Stimulated activated naive B cell treated with anti-CD40 and anti-IgM and Interleukin-4, amounts not matched to agents 10 μg/mL and 1 μg/mL and 100 μg/mL, for 72 hours (primary cell): ENCODE data around the gene LORICRIN.
A peak's percentile ranks its signal among the peaks of the same experiment; 100 is the strongest.

ENCODE experiments used
- ATAC-seq, 2 donors: fragments of 150-1000 bp; cut with Tn5 transposase; replicated peaks; 2 replicates each; pipeline ENCODE4 v1.10.0; 2021; ENCODE audit warnings: moderate library complexity in 1 of 2
- DNase-seq: peaks from one replicate; pipeline ENCODE4 v3.0.0; 2021
- H3K27ac Mint-ChIP-seq: one replicate; pipeline ENCODE4 v1.8.0; 2022; ENCODE audit warnings: mild to moderate bottlenecking, mixed read lengths
- H3K27me3 Mint-ChIP-seq, 2 donors: one replicate each; pipeline ENCODE4 v1.8.0; 2022; ENCODE audit warnings: mixed read lengths in 2 of 2
- H3K36me3 Mint-ChIP-seq, 2 donors: one replicate each; pipeline ENCODE4 v1.8.0; 2022; ENCODE audit warnings: mixed read lengths in 2 of 2, mild to moderate bottlenecking in 1 of 2
- H3K4me1 Mint-ChIP-seq, 2 donors: one replicate each; pipeline ENCODE4 v1.8.0; 2022; ENCODE audit warnings: mixed read lengths in 2 of 2, mild to moderate bottlenecking in 1 of 2
- H3K4me3 Mint-ChIP-seq, 2 donors: one replicate each; pipeline ENCODE4 v1.8.0; 2022; ENCODE audit warnings: mild to moderate bottlenecking in 2 of 2, mixed read lengths in 2 of 2, moderate library complexity in 1 of 2
- H3K9me3 Mint-ChIP-seq, 2 donors: one replicate each; pipeline ENCODE4 v1.8.0; 2022; ENCODE audit warnings: mixed read lengths in 2 of 2, mild to moderate bottlenecking in 1 of 2

LORICRIN gene

DNA sequence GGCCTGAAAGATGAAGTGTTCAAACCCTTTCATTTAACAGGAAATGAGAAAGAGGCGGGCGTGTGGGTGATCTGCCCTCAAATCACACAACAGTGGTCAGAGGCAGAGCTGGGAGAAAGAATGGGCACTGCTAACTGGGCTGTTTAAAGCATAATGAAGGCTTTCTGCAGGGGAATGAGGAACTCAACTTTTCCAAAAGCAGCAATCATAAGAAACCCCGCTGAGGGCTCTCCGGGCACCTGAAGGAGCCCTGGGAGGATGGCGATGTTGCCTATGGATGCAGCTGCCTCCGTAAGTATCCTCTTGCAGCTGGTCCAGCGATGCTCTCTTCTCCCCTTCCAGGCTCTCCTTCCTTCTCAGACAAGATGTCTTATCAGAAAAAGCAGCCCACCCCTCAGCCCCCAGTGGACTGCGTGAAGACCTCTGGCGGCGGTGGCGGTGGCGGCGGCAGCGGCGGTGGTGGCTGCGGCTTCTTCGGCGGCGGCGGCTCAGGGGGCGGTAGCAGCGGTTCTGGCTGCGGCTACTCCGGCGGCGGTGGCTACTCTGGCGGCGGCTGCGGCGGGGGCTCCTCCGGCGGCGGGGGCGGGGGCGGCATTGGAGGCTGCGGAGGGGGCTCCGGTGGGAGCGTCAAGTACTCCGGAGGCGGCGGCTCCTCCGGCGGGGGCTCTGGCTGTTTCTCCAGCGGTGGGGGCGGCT lies 1.2 kb downstream of the LORICRIN start:
- peaks cover 0 to 17% of the 10 kb centered on the region in 2 donors for H3K27me3 Mint-ChIP-seq
- H3K27ac Mint-ChIP-seq, result peak overlapping the region; percentile 60

DNA sequence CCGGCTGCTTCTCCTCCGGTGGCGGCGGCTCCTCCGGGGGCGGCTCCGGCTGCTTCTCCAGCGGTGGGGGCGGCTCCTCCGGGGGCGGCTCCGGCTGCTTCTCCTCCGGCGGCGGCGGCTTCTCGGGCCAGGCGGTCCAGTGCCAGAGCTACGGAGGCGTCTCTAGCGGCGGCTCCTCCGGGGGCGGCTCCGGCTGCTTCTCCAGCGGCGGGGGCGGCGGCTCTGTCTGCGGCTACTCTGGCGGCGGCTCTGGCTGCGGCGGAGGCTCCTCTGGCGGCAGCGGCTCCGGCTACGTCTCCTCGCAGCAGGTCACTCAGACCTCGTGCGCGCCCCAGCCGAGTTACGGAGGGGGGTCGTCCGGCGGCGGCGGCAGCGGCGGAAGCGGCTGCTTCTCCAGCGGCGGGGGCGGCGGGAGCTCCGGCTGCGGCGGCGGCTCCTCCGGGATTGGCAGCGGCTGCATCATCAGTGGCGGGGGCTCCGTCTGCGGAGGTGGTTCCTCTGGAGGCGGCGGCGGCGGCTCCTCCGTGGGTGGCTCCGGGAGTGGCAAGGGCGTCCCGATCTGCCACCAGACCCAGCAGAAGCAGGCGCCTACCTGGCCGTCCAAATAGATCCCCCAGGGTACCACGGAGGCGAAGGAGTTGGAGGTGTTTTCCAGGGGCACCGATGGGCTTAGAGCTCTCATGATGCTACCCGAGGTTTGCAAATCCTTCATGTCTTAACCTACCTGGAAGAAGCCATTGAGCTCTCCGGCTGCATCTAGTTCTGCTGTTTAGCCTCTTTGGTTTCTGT lies 2.0 kb downstream of the LORICRIN start:
- Mint-ChIP-seq H3K9me3 (peaks cover 0 to 2% of the 10 kb centered on the region in 2 donors), H3K27me3 (peaks cover 5 to 23% of the 10 kb centered on the region in 2 donors), H3K36me3 (no peaks in the 10 kb centered on the region), H3K27ac (peak overlapping the region; percentile 97), H3K4me1 (peaks cover 33 to 50% of the 10 kb centered on the region in 2 donors), H3K4me3 (peak overlapping the region; percentile 87 to 89)
- DNase-seq (peak; percentile 14), ATAC-seq (peak; percentile 16 to 24)

More for the DNA sequence above, 1.2 kb downstream of the LORICRIN start:
- DNase-seq, result peak; percentile 39
- Mint-ChIP-seq H3K9me3 (no peaks in the 10 kb centered on the region), H3K4me3 (peak overlapping the region; percentile 72 to 89), H3K4me1 (peaks cover 33 to 50% of the 10 kb centered on the region in 2 donors), H3K36me3 (no peaks in the 10 kb centered on the region)
- peak; percentile 57 to 70 for ATAC-seq

DNA sequence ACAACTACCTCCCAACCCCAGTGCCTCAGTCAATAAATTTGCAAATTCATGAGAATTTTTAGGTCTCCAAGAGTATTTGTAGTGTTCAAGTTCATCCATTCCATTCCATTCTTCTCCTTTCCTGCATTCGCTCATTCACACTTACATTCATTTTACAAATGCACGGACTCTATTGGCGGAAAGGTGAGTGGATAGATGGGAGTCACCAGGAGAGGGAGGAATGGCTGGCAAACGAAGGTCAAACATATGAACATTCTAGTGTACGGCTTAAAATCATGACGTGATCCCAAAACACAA lies 2.5 kb downstream of the LORICRIN start:
- H3K9me3 Mint-ChIP-seq, result peaks cover 0 to 2% of the 10 kb centered on the region in 2 donors
- no peak for ATAC-seq
- H3K27ac Mint-ChIP-seq, result peak overlapping the region; percentile 97
- no peak for DNase-seq
- H3K27me3 Mint-ChIP-seq, result peaks cover 5 to 27% of the 10 kb centered on the region in 2 donors
- no peaks in the 10 kb centered on the region for H3K36me3 Mint-ChIP-seq
- H3K4me3 Mint-ChIP-seq, result peak overlapping the region; percentile 87 to 89
- H3K4me1 Mint-ChIP-seq, result peaks cover 33 to 50% of the 10 kb centered on the region in 2 donors

DNA sequence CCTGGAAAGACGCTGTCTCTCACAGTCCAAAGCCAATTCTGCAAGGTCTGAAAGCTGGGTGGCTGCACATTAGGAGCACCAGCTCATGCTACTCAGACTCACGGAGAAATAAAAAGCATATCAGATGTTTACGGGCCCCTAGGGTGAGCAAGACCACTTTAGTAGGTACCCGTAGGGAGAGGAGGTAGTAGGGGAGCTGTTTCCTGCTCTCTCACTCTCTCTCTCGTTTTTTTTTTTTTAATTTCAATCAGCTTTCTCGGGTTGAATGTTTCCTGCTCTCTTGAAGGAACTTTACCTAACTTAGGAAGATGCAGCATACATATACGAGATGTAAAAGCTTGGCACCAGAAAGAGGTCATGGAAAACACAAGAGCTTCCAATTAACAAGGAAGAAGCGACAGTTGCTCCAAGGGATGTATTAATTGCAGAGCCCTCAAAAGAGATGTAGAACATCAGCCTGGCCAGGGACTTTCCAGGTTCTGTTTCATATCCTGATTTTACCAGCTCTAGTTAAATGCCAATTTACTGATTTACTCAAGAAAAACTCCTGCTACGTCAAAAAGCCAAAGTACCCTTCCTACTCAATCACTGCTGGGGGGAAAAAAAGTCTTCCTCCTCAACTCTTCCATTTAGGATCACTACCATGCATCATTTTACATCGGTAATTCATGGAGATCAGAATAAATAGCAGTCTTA lies 3.1 kb downstream of the LORICRIN start:
- peaks cover 33 to 50% of the 10 kb centered on the region in 2 donors for H3K4me1 Mint-ChIP-seq
- H3K4me3 Mint-ChIP-seq, result peak overlapping the region; percentile 87 to 89
- DNase-seq, result peak; percentile 61
- H3K9me3 Mint-ChIP-seq, result peaks cover 0 to 2% of the 10 kb centered on the region in 2 donors
- H3K27ac Mint-ChIP-seq, result peak overlapping the region; percentile 97
- H3K36me3 Mint-ChIP-seq, result no peaks in the 10 kb centered on the region
- peak; percentile 73 to 77 for ATAC-seq
- H3K27me3 Mint-ChIP-seq, result peaks cover 5 to 33% of the 10 kb centered on the region in 2 donors

DNA sequence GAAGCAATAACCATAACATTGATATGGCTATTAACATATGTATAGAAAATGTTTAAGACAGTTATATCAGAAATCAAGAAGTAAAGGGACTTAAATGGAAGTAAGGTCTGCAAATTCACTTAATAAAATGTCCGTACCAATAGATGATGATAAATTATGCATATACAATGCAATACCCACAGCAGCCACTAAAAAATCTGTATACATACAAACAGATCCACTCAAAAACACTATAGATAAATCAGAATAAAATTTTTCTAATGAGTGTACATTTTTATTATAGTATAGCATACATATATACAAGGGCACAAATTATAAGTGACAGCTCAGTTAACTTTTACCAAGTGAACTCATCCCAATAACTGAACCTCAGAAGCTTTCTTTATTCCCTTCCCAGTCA lies 6.0 kb downstream of the LORICRIN start:
- Mint-ChIP-seq H3K27me3 (peaks cover 8 to 43% of the 10 kb centered on the region in 2 donors), H3K4me3 (no peak overlapping the region), H3K27ac (no peak overlapping the region), H3K9me3 (peaks cover 0 to 2% of the 10 kb centered on the region in 2 donors), H3K4me1 (peaks cover 19 to 35% of the 10 kb centered on the region in 2 donors), H3K36me3 (no peaks in the 10 kb centered on the region)
- ATAC-seq (no peak), DNase-seq (no peak)

DNA sequence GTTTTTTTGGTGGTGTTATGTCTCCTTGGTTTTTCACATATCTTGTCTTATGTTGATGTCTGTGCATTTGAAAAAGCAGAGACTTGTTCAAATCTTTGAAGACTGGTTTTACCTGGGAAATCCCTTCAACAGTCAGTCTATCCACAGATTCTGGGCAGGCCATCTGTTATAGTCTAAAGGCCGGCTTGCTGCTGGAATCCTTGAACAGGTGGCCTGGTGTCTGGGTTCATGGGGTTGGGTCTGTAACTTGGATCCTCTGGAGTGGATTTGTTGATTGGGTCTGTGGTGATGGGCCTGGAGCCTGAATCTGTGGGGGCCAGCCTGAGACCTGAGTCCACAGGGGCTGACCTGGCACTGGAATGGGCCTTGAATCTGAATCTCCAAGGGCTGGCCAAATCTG lies 12.2 kb downstream of the LORICRIN start:
- no peak overlapping the region for H3K4me3 Mint-ChIP-seq

DNA sequence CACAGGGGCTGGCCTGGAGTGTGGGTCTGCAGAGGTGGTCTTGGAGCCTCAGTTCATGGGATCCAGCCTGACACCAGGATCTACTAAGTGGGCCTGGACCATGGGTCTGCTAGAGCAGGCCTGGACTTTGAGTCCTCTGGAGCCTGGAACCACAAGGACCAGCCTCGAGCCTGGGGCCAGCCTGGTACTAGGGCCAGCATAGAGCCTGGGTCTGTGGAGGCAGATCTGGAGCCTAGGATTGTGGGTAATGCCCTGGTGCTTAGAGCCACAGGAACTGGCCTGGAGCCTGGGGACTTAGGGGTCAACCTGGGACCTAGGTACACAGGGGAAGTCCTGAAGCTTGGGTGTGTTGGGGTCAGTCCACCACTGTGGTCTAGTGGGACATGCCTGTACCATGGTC lies 12.7 kb downstream of the LORICRIN start:
- Mint-ChIP-seq H3K27ac (no peak overlapping the region), H3K27me3 (peaks cover 22 to 42% of the 10 kb centered on the region in 2 donors)
- no peak for ATAC-seq

More for the DNA sequence above, 12.2 kb downstream of the LORICRIN start:
- Mint-ChIP-seq H3K27me3 (peaks cover 19 to 42% of the 10 kb centered on the region in 2 donors), H3K9me3 (no peaks in the 10 kb centered on the region), H3K4me1 (peaks cover 2 to 6% of the 10 kb centered on the region in 2 donors), H3K27ac (no peak overlapping the region), H3K36me3 (no peaks in the 10 kb centered on the region)
- DNase-seq (no peak), ATAC-seq (no peak)

DNA sequence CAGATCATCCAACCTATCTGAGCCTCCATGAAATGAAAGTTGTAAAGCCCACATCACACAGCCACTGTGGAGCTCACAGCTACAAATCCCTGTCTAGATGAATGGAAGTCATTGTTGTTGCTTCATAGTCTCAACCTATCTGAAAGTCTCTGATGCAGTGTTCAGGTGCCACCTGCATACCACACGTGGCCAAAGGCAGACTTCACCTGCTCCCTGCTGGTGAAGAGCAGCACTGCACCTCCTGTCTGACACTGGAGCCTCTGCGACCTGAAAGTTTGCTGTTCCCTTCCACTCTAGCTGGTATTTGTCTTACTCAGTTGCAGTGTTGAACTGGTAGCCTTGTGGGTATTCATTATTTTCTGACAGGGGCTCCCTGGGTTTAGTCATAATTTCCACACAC lies 18.4 kb downstream of the LORICRIN start:
- no peak overlapping the region for H3K27ac Mint-ChIP-seq
- H3K27me3 Mint-ChIP-seq, result peaks cover 26 to 28% of the 10 kb centered on the region in 2 donors
- no peaks in the 10 kb centered on the region for H3K9me3 Mint-ChIP-seq
- ATAC-seq, result peak; percentile 97 to 99
- H3K4me1 Mint-ChIP-seq, result peaks cover 5 to 11% of the 10 kb centered on the region in 2 donors
- H3K36me3 Mint-ChIP-seq, result no peaks in the 10 kb centered on the region
- DNase-seq, result peak; percentile 56
- H3K4me3 Mint-ChIP-seq, result no peak overlapping the region

More for the DNA sequence above, 12.7 kb downstream of the LORICRIN start:
- no peak for DNase-seq
- peaks cover 2 to 6% of the 10 kb centered on the region in 2 donors for H3K4me1 Mint-ChIP-seq
- H3K4me3 Mint-ChIP-seq, result no peak overlapping the region
- H3K36me3 Mint-ChIP-seq, result no peaks in the 10 kb centered on the region
- no peaks in the 10 kb centered on the region for H3K9me3 Mint-ChIP-seq

DNA sequence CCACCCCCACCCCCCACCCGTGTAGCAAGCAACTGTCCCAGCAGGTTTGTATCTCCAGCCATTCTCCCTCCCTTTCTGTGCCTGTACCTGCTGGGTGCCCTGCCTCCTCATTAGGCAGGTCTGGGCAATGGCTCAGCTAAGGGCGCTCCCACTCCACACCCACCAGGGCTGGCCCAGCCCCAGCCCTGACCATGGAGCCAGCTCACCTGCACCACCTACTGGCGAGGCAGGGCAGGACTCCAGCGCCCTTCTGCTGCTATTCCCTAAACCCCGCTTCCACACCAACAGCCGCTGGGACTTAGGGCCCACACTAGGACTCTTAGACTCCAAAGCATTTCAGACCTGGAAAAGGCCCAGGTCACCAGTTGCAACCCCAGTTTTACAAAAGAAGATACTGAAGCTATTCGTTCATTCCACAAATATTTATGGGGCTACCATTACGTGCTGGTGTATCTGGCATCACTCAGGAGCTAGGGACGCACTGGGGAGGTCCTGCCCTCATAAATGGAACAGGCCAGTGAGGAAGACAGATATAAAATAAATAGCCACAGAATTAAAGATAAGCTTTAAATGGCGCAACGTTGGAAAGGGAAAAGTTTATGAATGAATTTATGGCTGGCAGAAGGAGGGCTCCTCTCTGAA lies 29.3 kb downstream of the LORICRIN start:
- DNase-seq (no peak), ATAC-seq (peak; percentile 55 to 60)
- Mint-ChIP-seq H3K27me3 (peaks cover 5 to 12% of the 10 kb centered on the region in 2 donors), H3K36me3 (no peaks in the 10 kb centered on the region), H3K27ac (no peak overlapping the region), H3K4me1 (peaks cover 17 to 29% of the 10 kb centered on the region in 2 donors), H3K4me3 (no peak overlapping the region), H3K9me3 (no peaks in the 10 kb centered on the region)

DNA sequence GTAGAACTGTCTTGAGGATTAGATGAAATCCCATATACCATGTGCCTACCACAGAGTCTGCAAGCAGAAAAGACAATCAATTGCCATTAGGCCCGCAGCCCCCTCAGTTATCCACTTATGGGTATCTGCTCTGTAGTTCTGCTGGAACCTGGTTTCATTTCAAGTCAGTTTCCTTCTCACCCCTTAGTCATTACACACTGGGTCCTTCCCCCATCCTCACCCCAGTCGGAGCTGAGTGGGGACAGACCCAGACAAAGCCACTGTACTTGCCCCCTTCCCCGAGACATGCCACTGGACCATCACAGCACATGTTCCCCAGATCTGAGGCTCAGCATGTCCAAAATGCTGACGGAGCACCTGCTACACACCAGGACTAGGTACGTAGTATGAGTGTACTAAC lies 32.0 kb downstream of the LORICRIN start:
- Mint-ChIP-seq H3K27ac (peak overlapping the region; percentile 27), H3K4me1 (peaks cover 36 to 48% of the 10 kb centered on the region in 2 donors), H3K27me3 (peaks cover 5 to 12% of the 10 kb centered on the region in 2 donors), H3K4me3 (no peak overlapping the region), H3K9me3 (no peaks in the 10 kb centered on the region), H3K36me3 (no peaks in the 10 kb centered on the region)
- peak; percentile 12 for DNase-seq
- ATAC-seq, result peak; percentile 51 to 79

DNA sequence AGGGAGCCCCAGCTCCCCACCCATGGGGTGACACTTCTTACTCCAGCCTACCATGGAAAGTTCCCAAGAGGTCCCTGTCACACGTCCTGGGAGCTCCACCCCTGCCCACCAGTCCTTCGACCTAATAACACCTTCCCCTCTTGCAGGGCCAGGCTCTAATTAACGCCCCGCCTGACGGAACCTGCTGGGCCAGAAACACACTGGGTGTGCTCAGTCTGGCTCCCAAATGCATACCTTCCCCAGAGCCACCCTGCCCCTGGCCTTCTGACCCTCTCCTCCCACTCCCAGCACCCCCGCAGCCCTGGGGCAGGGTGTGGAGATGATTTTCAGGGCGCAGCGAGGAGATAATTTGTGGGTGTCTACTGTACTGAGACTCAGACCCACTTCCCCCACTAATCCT lies 32.7 kb downstream of the LORICRIN start:
- peaks cover 43 to 53% of the 10 kb centered on the region in 2 donors for H3K4me1 Mint-ChIP-seq
- H3K4me3 Mint-ChIP-seq, result no peak overlapping the region
- H3K36me3 Mint-ChIP-seq, result no peaks in the 10 kb centered on the region
- ATAC-seq, result no peak
- DNase-seq, result no peak
- H3K27me3 Mint-ChIP-seq, result peaks cover 5 to 12% of the 10 kb centered on the region in 2 donors
- no peaks in the 10 kb centered on the region for H3K9me3 Mint-ChIP-seq
- H3K27ac Mint-ChIP-seq, result no peak overlapping the region

DNA sequence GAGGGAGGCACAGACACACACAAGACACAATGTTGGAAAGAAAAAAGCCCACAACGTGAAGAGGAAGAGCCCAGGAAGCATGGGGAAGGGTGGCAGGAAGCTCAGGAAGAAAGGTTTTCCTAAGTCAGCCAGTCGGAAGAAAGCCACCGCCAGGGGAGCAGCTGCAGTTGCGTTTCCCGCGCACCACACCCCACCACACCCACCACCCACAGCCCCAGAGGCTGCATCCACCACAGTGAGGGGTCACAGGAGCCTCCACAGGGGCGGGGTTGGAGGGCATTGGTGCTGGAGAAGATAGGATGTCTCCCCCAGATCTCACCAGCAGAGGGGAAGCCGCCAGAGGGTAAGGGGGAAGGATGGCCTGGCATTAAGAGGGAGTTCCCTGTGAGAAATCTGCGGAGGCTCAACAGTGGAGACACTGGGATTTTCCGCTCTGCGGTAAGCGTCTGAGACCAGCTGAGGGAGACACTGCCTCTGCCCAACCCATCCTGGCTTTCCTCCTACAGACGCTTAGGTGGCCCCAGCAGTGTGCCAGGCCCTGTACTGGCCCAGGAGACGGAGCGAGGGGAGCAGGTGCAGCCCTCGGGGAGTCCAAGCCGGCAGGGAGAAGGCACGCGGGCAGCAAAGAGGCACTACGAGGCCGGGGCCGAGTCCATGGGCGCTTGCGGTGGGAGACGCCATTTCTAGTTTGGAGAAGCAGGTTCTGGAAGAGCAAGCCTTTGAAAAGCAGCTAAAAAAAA lies 33.4 kb downstream of the LORICRIN start:
- H3K4me3 Mint-ChIP-seq, result no peak overlapping the region
- no peak overlapping the region for H3K27ac Mint-ChIP-seq
- DNase-seq (no peak), ATAC-seq (no peak)
- peaks cover 48 to 58% of the 10 kb centered on the region in 2 donors for H3K4me1 Mint-ChIP-seq
- no peaks in the 10 kb centered on the region for H3K9me3 Mint-ChIP-seq
- H3K27me3 Mint-ChIP-seq, result peaks cover 5 to 12% of the 10 kb centered on the region in 2 donors
- no peaks in the 10 kb centered on the region for H3K36me3 Mint-ChIP-seq

- H3K36me3 Mint-ChIP-seq, result no peaks in the 10 kb centered on the region
- no peak overlapping the region for H3K4me3 Mint-ChIP-seq
- H3K27me3 Mint-ChIP-seq, result peaks cover 5 to 12% of the 10 kb centered on the region in 2 donors
- no peaks in the 10 kb centered on the region for H3K9me3 Mint-ChIP-seq
- H3K4me1 Mint-ChIP-seq, result peaks cover 48 to 58% of the 10 kb centered on the region in 2 donors
- ATAC-seq, result no peak
- no peak overlapping the region for H3K27ac Mint-ChIP-seq
- DNase-seq, result no peak
Measured at GRCh38 chr1:153293480-153293775, 33.9 kb downstream of the LORICRIN start.
